Parathyroid adenoma (tissue), 2 donors: ENCODE data around the gene KIF5A.
A peak's percentile ranks its signal among the peaks of the same experiment; 100 is the strongest.

Source experiments
- H2AFZ ChIP-seq: fragments of 300-600 bp; sonication (generic); one replicate; pipeline ENCODE4 v1.7.0; 2017; ENCODE audit warnings: antibody characterized with exemption, mild to moderate bottlenecking
- H3K27ac ChIP-seq: fragments of 300-600 bp; sonication (generic); one replicate; pipeline ENCODE4 v1.7.0; 2017
- H3K27me3 ChIP-seq: fragments of 300-600 bp; sonication (generic); one replicate; pipeline ENCODE4 v1.7.0; 2017; ENCODE audit warnings: low read length; ENCODE audit not compliant: control insufficient read depth, insufficient read depth
- H3K36me3 ChIP-seq: fragments of 300-600 bp; sonication (generic); one replicate; pipeline ENCODE4 v1.7.0; 2017; ENCODE audit warnings: low read length; ENCODE audit not compliant: control insufficient read depth, insufficient read depth
- H3K4me1 ChIP-seq: fragments of 300-600 bp; sonication (generic); one replicate; pipeline ENCODE4 v1.7.0; 2017; ENCODE audit warnings: control low read depth
- H3K4me2 ChIP-seq: fragments of 300-600 bp; sonication (generic); one replicate; pipeline ENCODE4 v1.7.0; 2017; ENCODE audit warnings: low read length
- H3K4me3 ChIP-seq: fragments of 300-600 bp; sonication (generic); one replicate; pipeline ENCODE4 v1.7.0; 2017; ENCODE audit warnings: low read depth, low read length
- H3K79me2 ChIP-seq: fragments of 300-600 bp; sonication (generic); one replicate; pipeline ENCODE4 v1.7.0; 2017; ENCODE audit warnings: control low read depth
- H3K9ac ChIP-seq: fragments of 300-600 bp; sonication (generic); one replicate; pipeline ENCODE4 v1.7.0; 2017; ENCODE audit warnings: mild to moderate bottlenecking
- H3K9me3 ChIP-seq: fragments of 300-600 bp; sonication (generic); one replicate; pipeline ENCODE4 v1.7.0; 2017; ENCODE audit warnings: low read length; ENCODE audit not compliant: control insufficient read depth
- CTCF ChIP-seq: fragments of 300-600 bp; sonication (generic); IDR thresholded peaks from one replicate; pipeline ENCODE4 v1.7.0; 2017; ENCODE audit warnings: antibody characterized with exemption, mild to moderate bottlenecking
- donor health status: primary hyperparathyroidism.

Gene KIF5A

GRCh38 chr12:57550641-57551549, 1.1 kb downstream of the KIF5A start:
- H3K4me3 ChIP-seq: no peak overlapping the region
- H3K27me3 ChIP-seq: no peaks in the 10 kb centered on the region
- H3K27ac ChIP-seq: peak overlapping the region; percentile 2
- H3K9ac ChIP-seq: no peak overlapping the region
- H3K36me3 ChIP-seq: no peaks in the 10 kb centered on the region
- H3K79me2 ChIP-seq: peaks cover 14% of the 10 kb centered on the region
- H2AFZ ChIP-seq: peak overlapping the region; percentile 96
- peaks cover 7% of the 10 kb centered on the region for H3K4me1 ChIP-seq
- TF ChIP-seq CTCF: no peak
- no peaks in the 10 kb centered on the region for H3K9me3 ChIP-seq
- H3K4me2 ChIP-seq: peak overlapping the region; percentile 88

- no peak for TF ChIP-seq CTCF
- H3K9me3 ChIP-seq: no peaks in the 10 kb centered on the region
- H3K4me2 ChIP-seq: peak overlapping the region; percentile 11
- H3K9ac ChIP-seq: no peak overlapping the region
- no peak overlapping the region for H3K4me3 ChIP-seq
- no peak overlapping the region for H2AFZ ChIP-seq
- H3K79me2 ChIP-seq: peaks cover 5% of the 10 kb centered on the region
- peaks cover 4% of the 10 kb centered on the region for H3K4me1 ChIP-seq
- no peaks in the 10 kb centered on the region for H3K27me3 ChIP-seq
- no peaks in the 10 kb centered on the region for H3K36me3 ChIP-seq
- H3K27ac ChIP-seq: peak overlapping the region; percentile 2
These were observed 1.9 kb downstream of the KIF5A start for GRCh38 chr12:57551637-57552305.

- Histone ChIP-seq H3K27me3 (no peaks in the 10 kb centered on the region), H3K9ac (no peak overlapping the region), H3K79me2 (peaks cover 2% of the 10 kb centered on the region), H3K4me1 (peaks cover 4% of the 10 kb centered on the region), H3K27ac (no peak overlapping the region), H3K36me3 (no peaks in the 10 kb centered on the region), H2AFZ (no peak overlapping the region), H3K9me3 (no peaks in the 10 kb centered on the region), H3K4me2 (no peak overlapping the region), H3K4me3 (no peak overlapping the region)
- no peak for TF ChIP-seq CTCF
These were observed 2.4 kb downstream of the KIF5A start for GRCh38 chr12:57552306-57552651.

GRCh38 chr12:57552835-57553313, 3.0 kb downstream of the KIF5A start:
- H3K4me3 ChIP-seq: no peak overlapping the region
- H3K4me2 ChIP-seq: no peak overlapping the region
- TF ChIP-seq CTCF: no peak
- no peak overlapping the region for H3K27ac ChIP-seq
- no peaks in the 10 kb centered on the region for H3K27me3 ChIP-seq
- no peak overlapping the region for H2AFZ ChIP-seq
- peaks cover 2% of the 10 kb centered on the region for H3K79me2 ChIP-seq
- H3K36me3 ChIP-seq: no peaks in the 10 kb centered on the region
- H3K4me1 ChIP-seq: peaks cover 4% of the 10 kb centered on the region
- no peaks in the 10 kb centered on the region for H3K9me3 ChIP-seq
- H3K9ac ChIP-seq: no peak overlapping the region
